ENCODE data around the gene FARSA. TPM values are rescaled to one million over a fixed set of nuclear protein-coding genes. Genes with fewer than 3 reads are reported as not detected.

The FARSA gene
- total and polyA plus RNA-seq, 2 donors (not counting 1 experiment from before 2014, with no cell fraction given): 26.4 to 50.1 TPM

- Mint-ChIP-seq H3K4me1 (peaks cover 55% of the 10 kb centered on the region), H3K27me3 (no peaks in the 10 kb centered on the region), H3K4me3 (peak within 1 kb of the TSS; percentile 98), H3K27ac (peak within 1 kb of the TSS; percentile 96), H3K9me3 (ENCODE audit: insufficient read depth) (no peaks in the 10 kb centered on the region)
- Histone ChIP-seq H3K4me2 (replicated peaks; ENCODE audit: low read depth, low read length, poor library complexity, severe bottlenecking) (peak within 1 kb of the TSS; percentile 89), H3K9me3 (ENCODE audit: control extremely low read depth in 1 of 3, control insufficient read depth in 2 of 3, insufficient read depth in 1 of 3, low read length in 2 of 3) (no peaks in the 10 kb centered on the region), H3K36me3 (replicated peaks in 1 of 2; ENCODE audit: control extremely low read depth in 1 of 2, control insufficient read depth in 1 of 2, extremely low read depth in 1 of 2, insufficient read depth in 2 of 2, low read length in 1 of 2) (peaks cover 0 to 34% of the 10 kb centered on the region in 2 experiments), H3K27me3 (replicated peaks in 1 of 4; ENCODE audit: control extremely low read depth in 1 of 4, control insufficient read depth in 3 of 4, insufficient read depth in 4 of 4, low read length in 3 of 4) (no peaks in the 10 kb centered on the region), H3K79me2 (ENCODE audit: control insufficient read depth, insufficient read depth, low read length) (peaks cover 59% of the 10 kb centered on the region), H3K4me1 (ENCODE audit: control insufficient read depth in 2 of 2, insufficient read depth in 2 of 2, low read length in 2 of 2) (peaks cover 38 to 58% of the 10 kb centered on the region in 2 donors), H3K9ac (ENCODE audit: low read length) (peak within 1 kb of the TSS; percentile 99), H3K27ac (ENCODE audit: low read length in 2 of 2) (peak within 1 kb of the TSS; percentile 79 to 97), H3K4me3 (ENCODE audit: control extremely low read depth in 1 of 5, extremely low read depth in 1 of 5, insufficient read depth in 1 of 5, low read depth in 2 of 5, low read length in 4 of 5) (peak within 1 kb of the TSS; percentile 77 to 95 (median 93)), H4K20me1 (ENCODE audit: control insufficient read depth, insufficient read depth, low read length, poor library complexity, severe bottlenecking) (peaks cover 41% of the 10 kb centered on the region), H2AFZ (ENCODE audit: insufficient read depth, low read depth, low read length, poor library complexity, severe bottlenecking) (peak within 1 kb of the TSS; percentile 69)
- CTCF ChIA-PET: interaction anchor here (0.7 to 1.4 kb wide), 6 partner anchors 9 to 155 kb away, joined by 3 to 11 read pairs (median 3); no protein-coding TSS in a partner anchor
- WGBS (ENCODE audit: insufficient coverage): under 1% methylated on average over 62 of the region's 63 CpGs
- DNase-seq: peak; percentile 100
- no peak for TF ChIP-seq CTCF (IDR thresholded peaks at IDR 0.05)
- TF ChIP-seq EZH2 (IDR thresholded peaks at IDR 0.05; ENCODE audit: borderline replicate concordance, insufficient read depth, low read depth, low read length, poor library complexity, severe bottlenecking): no peak
- intact Hi-C loops (cut with micrococcal nuclease): loop anchor here (1.0 to 2.0 kb wide), 4 partner anchors 19 to 47 kb away; partner anchors contain the start of genes GADD45GIP1, GCDH and SYCE2
- POLR2A ChIA-PET: interaction anchor here (0.6 to 1.7 kb wide), 7 partner anchors 10 to 1014 kb away, joined by 3 to 9 read pairs (median 4); partner anchors contain the start of genes FBXW9, GCDH and SYCE2
- peak; percentile 86 for ATAC-seq (ENCODE audit: low read depth)
These were observed 4.6 kb upstream of the FARSA start, which contains the start of gene CALR for GRCh38 chr19:12937927-12938778. TSS of gene CALR (plus strand) at chr19:12938609. CDS start at chr19:12938680, 71 bp downstream.

Measured in B cell (primary cell).